HG03064 (cell line): ENCODE data around the gene ASRGL1.

Experiments used
- ATAC-seq: cut with Tn5 transposase; IDR thresholded peaks from one replicate; pipeline ENCODE4 v1.9.1; 2021; ENCODE audit warnings: low read depth; ENCODE audit not compliant: unreplicated experiment

The ASRGL1 gene

DNA sequence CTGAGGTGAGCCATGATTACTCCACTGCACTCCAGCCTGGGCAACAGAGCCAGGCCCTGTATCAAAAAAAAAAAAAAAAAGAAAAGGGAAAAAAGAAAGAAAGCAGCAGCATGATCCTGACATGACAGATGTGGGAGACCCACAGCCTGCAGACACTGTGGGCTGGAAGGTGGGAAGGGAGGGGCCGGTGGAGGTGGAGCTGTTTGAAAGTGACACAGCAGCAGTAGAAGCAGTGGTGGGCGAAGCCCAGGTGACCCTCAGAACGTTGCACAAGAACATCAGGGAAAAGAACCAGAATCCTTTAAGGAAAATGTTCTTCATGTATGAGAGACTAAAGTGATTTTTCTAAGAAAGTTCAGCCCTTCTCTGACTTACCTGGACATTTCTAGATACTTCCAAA is 55.3 kb downstream of the ASRGL1 start:
- no peak for ATAC-seq

DNA sequence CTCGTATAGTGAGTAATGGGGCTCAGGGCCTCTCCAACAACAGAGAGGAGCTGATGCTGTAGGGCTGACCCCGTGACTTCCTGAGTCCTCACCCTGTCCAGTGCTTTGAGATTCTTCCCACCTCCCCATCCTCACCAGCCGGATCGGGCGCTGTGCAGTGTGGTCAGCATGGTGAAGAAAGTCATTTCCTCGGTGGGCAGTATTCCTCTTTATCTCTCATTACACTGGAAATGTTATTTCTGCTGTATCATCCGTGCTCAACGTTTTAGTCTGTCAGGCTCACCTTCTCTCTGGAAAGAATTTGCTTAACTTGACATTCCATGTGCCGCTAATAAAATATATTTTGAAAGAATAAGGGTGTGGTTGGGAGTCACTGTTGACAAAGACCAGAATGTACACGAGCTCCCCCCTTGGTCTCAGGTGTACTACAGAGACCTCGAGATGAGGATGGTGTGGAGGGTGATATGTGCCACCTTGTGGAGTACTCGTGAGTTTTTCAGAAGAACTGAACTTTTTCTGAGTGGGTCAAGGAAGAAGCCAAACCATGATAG is 55.9 kb downstream of the ASRGL1 start:
- no peak for ATAC-seq

DNA sequence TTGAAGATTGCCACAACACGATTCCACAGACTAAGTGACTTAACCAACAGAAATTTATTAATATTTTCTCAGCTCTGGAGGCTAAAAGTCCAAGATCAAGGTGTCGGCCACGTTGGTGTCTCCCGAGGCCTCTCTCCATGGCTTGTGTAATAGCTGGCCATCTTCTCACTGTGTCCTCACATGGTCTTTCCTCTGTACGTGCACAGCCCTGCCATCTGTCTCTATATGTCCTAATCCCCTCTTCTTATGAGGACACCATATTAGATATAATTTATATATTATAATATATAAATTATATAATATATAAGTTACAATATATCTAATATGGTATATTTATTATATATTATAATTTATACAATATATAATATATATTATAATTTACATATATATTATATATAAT is 56.5 kb downstream of the ASRGL1 start:
- ATAC-seq, result no peak

DNA sequence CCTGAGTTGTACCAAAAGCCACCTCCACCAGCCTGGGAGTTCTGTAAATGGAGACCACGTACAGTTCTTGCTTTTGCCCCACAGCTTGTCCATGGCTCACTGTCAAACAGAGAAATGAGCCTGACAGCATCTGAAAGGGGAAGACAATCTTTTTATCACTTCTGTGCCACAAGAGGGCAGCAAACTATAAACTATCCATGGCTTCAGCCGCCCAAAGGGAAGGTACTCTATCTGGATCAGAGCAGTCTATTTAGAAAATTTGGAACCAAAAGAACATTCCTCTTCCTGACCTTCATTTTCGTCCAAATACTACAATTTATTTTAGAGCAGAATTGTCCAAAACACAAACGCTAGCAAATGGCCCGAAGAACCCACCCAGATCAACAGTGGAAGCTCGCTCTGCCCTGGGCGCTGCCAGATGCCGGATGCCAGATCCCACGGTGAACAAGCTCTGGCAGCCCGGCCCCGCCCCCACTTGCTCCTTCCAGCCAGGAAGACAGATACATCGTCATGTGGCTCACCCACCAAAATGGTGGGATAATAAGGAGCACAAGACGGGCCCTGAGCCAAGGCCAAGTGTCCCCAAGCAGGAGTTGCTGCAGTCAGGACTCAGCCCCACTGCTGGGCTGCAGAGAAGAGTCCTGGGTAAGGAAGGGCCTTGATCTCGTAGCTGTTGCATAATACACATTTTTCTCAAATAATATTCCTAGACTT is 57.7 kb downstream of the ASRGL1 start:
- ATAC-seq, result no peak

DNA sequence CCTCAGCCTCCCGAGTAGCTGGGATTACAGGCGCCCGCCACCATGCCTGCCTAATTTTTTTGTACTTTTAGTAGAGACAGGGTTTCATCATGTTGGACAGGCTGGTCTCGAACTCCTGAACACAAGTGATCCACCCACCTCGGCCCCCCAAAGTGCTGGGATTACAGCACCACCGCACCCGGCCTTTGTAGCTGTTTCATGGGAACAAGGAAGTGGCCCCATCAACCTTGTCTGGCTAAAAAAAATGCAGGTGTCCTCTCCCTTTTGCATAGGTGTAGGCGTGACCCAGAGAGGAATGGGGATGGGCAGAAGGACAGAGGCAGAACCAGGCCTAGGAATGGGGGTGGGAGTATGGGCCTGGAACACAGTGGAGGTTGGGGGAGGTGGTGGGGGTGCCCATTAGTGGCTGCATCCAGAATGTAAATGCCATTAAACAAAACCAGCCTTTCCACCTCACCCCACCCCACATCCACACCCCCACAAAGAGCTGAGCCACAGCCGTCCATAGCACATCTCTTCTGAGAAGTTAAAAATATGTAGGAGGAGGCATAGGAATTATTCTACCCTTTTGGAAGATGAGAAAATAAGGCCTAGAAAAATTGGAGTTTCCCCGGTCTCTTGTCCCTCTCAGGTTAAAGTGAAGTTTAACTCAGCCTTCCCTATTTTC is 58.8 kb downstream of the ASRGL1 start:
- no peak for ATAC-seq

DNA sequence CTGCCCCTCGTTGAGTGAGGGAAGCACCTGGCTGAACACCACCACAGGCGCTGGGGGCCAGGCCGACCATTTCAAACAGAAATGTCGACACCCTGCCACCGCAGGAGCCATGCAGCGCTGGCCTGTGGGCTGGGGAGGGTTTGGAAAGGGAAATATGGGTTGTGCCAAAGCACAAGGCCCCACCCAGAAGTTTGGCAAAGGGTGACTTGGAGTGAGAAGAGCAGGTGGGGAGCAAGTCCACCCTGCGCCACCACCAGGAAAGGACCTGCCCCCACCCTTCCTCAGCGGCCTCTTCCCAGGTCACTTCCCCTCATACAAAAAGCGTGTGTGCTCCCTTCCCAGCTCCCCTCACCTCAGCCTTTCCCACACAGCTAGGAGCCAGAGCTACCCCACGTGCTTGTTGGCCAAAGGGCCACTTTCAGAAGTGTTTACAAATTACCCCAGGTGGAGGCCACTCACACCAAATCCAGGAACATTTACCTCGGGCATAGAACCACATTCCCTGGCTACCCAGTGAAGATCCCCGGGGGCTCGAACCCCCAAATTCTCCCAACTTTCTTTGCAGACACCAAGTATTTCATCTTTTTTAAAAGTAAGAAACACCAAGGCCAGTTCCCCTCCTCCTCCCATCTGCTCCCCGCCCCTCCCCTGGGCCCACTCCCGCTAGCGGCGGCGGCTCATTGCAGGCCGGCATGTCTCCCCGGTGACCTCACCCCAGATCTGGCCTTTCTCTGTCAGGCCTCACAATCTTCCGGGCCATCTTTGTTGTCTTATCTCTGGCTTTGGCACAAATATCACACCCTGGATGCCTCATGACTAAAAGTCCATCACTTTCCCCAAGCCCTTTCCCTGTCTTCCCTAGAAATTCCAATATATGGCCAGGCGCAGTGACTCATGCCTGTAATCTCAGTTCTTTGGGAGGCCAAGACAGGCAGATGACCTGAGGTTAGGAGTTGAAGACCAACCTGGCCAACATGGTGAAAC is 61.1 kb downstream of the ASRGL1 start:
- ATAC-seq, result no peak

DNA sequence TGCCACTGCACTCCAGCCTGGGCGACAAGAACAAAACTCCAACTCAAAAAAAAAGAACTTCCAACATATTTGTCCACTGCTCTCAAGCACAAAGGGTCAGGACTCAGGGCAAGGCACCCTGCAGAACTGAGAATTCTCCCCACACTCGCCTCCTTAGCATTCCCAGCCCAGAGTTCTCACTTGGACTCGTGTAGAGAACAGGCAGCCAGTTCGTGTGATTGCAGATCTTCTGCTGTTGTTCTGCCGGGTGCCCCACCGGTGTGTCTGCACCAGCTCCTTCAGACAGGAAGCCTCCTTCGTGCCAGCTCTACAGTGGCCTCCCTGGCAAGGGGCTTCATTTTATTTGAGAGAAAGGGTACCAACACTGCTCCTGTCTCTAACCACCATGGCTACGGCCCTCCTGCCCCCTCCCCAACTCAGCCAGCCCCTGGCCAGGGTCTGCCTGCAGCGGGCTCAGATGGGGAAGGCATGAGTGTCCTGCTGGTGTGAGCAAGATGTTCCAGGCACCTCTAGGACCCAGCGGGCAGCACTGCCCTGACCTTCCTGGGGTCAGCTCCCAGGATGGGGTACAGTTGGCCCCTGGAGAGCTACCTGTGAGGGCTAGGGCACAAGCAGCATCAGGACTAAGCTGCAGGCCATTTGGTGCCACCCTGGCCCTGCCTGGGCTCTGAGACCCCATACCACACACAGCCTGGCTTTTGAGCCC is 62.1 kb downstream of the ASRGL1 start:
- ATAC-seq, result no peak

DNA sequence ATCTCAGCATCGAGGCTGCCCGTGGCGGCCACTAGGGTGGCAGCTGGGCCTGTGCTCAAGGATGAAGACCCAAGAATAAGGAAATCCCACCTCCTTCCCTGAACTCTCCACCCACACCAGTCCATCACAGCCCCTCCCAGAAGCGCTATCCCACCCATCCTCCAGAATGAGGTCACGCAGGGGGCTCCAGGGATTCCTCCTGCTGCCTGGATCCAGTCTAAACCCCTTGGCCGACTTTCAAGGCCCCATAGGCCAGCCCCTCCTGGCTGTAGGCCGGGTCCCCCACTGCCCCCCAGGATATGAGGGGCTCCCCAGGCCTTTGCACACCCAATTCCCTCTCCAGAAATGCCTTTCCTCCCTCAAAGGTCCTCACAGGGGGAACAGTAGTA is 62.6 kb downstream of the ASRGL1 start:
- ATAC-seq, result no peak

DNA sequence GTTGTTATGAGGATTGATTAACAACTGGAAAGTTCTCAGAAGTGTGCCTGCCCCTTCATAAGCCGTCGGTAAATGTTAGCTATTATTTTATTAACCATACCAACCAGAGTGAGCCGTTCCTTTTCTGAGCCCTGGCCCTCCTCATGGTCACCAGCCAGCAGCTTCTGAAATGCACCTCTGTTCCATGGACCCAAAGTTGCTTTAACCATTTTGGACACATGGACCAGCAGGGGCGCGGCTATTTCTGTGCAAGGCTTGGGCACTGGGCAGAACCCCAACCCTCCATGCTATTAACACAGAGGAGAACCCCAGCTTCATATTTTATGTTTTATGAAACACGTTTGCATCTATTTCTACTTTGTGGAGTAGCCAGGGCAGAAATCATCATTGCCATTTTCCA is 63.0 kb downstream of the ASRGL1 start:
- no peak for ATAC-seq

DNA sequence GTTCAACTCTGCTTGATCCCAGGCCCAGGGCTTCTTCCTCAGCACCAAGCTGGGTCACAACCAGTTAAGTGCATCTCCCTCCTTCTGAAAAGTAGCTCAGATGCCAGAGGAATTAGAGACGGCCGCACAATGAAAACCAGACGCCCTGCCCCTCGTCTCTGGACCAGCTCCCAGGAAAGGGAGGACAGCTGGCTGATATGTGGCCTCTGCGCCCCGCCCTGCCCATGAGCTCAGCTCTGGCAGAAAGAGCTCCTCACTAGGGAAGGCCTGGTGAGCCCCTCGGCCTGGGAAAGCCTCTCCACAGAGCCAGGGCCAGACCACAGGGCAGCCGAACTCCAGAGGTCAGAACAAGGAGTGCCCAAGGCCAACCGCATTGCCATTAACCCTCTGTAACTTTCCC is 63.5 kb downstream of the ASRGL1 start:
- ATAC-seq, result no peak

DNA sequence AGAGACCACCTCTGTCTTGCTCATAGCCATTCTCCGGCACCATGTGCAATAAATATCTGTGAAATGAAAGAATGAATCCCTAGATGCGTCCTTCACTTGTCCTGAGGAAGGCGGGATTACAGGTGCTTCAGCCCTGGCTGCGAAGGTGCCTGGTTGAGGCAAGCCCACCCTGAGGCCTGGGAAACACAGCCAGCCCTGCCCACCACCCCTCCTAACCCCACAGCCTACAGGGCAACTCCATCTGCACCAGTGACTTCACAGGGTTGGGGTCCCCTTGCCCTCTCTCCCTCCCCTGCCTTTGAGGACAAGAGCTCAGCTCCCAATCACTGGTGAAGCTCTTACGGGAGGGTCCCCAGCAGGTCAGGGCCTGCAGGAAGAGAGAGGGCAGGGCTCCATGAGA is 64.1 kb downstream of the ASRGL1 start:
- no peak for ATAC-seq

DNA sequence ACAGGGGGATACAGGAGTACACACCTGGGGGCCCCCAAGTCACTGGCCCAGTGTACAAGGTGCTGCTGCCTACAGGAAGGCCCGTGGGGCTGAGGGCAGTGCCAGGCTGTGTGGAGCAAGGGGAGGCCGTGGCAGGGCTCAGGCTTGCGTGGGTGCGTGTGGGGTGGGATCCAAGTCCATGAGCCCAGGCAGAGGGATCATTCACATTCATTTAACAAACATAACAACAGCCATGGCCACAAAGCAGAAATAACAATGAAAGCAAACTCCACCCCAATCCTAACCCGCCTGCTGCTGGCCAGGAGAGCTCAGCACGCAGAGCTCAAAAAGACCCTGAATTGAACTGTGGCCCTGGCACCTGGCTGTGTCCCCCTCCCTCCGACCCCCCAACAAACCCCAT is 64.6 kb downstream of the ASRGL1 start:
- no peak for ATAC-seq

DNA sequence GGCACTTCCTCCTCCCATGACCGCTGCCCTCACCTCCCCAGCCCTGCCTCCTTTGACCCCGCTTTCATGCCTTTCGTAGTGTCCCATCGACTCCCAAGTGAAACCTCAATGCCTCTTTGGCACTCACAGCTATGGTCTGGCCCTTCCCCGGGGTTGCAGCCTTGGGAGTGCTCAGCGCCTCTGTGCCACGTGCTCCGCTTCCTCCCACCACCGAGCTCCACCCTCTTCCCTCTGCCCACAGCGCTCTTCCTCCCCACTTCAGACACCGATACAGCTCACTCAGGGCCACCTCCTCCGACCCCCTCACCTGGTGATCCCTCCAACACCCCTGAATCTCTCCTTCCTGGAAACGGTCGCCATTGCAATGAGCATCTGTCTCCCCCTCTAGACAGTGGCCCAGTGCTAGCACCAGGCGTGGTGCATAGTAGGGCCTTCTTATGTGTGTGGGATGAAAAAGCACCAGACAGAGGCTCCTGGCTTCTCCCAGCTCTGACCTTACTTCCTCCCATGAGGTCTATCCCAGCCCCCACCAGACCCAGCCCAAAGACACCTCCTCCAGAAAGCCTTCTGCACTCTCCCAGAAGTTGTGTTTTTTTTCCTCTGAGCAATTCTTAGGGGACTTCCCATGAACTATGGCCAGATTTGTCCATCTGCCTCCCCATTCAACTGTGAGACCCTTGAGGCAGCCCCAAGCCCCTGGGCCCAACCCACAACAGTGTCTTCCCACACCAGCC is 65.1 kb downstream of the ASRGL1 start:
- ATAC-seq, result no peak

DNA sequence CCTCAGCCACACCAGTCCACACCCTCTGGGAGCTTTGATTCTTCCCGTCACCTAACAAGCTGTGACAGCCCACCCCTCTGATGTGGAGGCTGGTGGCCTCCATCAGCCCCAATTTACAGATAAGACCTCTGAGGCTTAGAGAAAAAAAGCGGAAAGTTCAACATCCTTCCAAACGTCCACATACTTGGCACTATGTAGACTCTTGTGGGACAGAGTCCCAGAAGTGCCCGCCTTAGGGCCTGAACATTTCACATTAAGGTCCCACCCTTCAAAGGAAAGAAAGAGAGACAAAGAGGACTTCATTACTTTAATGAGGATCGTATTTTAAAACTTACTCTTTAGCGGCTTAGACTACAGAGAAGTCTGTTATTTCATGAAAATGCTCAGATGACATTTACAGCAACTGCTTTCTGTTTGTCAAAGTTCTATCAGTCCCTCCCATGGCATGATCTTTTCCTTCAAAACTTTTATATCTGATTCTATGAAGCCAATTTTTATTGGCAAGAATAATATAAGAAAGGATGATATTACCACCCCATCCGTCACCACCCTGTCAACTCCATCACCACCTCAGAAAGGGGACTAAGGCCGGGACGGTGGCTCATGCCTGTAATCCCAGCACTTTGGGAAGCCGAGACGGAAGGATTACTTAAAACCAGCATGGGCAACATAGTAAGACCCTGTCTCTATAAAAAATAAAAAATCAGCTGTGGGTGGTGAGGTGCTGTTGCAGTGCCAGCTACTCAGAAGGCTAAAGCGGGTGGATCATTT is 65.9 kb downstream of the ASRGL1 start:
- no peak for ATAC-seq

DNA sequence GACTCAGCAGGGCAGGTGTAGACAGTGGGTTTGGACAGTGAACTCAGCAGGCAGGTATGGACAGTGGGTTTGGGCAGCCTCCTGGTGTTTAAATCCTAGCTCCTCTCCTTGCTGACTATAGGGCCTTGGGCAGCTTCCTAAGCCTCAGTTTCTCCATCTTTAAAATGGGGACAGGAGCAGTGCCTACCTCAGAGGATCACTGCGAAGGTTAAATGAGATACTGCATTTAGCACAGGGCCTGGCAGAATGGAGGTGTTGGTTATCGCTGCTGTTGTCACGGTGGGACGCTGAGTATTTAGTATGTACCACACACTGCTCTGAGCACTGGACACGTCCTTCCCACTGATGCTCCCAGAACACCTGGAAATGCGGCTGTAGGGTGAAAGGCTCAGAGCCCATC is 67.2 kb downstream of the ASRGL1 start:
- ATAC-seq, result no peak

DNA sequence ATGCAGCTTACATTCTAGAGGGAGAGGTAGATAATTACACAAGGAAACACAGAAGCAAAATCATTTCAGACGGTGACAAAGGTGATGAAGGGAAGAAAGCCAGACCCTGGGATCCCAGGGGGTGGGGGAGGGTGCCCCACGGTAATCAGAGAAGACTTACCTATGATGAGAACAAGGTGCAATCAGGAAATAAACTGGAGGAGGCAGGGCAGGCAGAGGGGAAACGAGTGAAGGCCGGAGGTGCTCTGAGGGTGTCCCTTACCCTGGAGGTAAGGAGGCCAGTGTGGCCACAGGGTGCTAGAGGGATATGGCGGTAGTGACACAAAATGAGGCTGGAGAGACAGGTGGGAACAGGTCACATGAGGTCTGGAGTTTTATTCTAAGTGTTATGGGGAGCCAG is 67.7 kb downstream of the ASRGL1 start:
- ATAC-seq, result no peak

DNA sequence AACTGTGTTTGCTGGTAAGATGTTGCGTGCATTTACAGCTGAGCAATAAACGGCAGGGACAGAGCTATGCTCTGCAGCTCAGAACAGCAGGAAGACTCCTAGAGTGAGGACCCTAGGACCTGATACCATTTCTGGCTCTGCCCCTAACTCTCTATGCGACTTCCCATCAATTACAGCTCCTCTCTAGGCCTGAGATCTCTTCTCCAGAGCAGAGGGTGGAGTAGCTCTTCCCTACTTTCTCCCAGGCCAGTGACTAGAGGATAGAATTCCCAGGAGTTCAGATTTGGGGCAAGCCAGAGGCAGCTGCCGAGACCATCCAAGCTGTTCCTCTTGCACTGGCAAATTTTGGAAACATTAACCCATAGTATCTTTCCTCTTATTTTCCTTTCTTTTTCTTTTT is 68.8 kb downstream of the ASRGL1 start:
- ATAC-seq, result no peak

DNA sequence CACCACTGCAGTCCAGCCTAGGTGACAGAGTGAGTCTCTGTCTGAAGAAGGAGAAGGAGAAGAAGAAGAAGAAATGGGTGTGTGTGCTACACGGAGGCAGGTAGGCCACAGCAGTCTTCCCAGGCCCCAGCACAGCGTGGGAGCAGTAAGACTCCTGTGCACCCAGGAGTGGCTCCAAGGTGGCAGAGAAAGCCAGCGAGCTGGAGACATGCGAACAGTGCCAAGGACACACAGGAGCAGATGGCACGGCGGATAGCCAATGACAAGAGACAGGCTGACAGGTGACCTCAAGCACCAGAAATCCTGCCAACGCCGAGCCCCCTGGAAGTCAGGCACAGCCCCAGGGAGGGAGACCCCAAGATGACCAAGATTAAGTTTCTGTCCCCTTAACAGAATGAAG is 72.6 kb downstream of the ASRGL1 start:
- ATAC-seq, result no peak

DNA sequence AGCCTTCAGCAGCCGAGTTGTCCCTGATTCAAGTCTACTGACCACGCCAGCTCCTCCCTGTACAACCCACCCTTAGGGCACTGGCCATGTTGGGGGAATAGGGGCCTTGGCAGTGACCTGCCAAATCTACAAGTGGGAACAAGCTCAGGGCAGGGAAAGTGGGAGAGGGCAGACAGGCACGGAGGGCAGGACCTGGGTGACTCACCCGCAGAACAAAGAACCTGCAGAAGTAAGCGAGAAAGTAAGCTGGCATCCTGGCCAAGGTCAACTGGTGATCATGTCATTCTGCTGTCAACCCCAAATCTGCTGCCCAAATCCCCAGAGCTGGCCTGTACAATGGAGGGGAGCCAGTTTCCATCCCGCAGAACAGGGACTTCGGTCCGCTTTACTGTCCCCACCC is 73.7 kb downstream of the ASRGL1 start:
- no peak for ATAC-seq
